Kidney (tissue), 14 donors: Measurements from ENCODE around the gene INKA1. TPM values are rescaled to one million over a fixed set of nuclear protein-coding genes. Genes with fewer than 3 reads are reported as not detected.

ENCODE experiments used
- DNase-seq, 5 donors: peaks; one replicate each; pipeline ENCODE4 v3.0.0-alpha.2; 2013 to 2020
- FAIRE-seq: peaks from 2 replicates; lab custom pipeline; 2012; peaks lifted over from hg19 to GRCh38; lab: Jason Lieb, UNC
- H3K27ac ChIP-seq, 2 donors: one replicate each; pipeline ENCODE4 v1.7.0; 2013; ENCODE audit warnings: low read depth in 2 of 2, low read length in 2 of 2, inconsistent platforms in 1 of 2
- H3K27me3 ChIP-seq: one replicate; pipeline ENCODE4 v1.7.1; 2013; ENCODE audit warnings: low read length, inconsistent platforms; ENCODE audit not compliant: control insufficient read depth, insufficient read depth
- H3K36me3 ChIP-seq, 3 donors: one replicate each; pipeline versions ENCODE4 v1.7.0 to v1.7.1; 2013; ENCODE audit warnings: low read length in 3 of 3, control low read depth in 1 of 3, inconsistent platforms in 1 of 3; ENCODE audit not compliant: insufficient read depth in 3 of 3, control insufficient read depth in 2 of 3
- H3K4me1 ChIP-seq, 3 donors: one replicate each; pipeline versions ENCODE4 v1.7.0 to v1.7.1; 2013; ENCODE audit warnings: low read length in 3 of 3, inconsistent platforms in 1 of 3, low read depth in 1 of 3; ENCODE audit not compliant: control insufficient read depth in 2 of 3, insufficient read depth in 2 of 3
- H3K4me3 ChIP-seq, 3 donors: one replicate each; pipeline versions ENCODE4 v1.7.0 to v1.8.1; 2013; ENCODE audit warnings: low read length in 3 of 3, control low read depth in 1 of 3, inconsistent platforms in 1 of 3
- H3K9ac ChIP-seq, 3 donors: one replicate each; pipeline versions ENCODE4 v1.7.0 to v1.7.1; 2013; ENCODE audit warnings: low read length in 3 of 3, control low read depth in 1 of 3, inconsistent platforms in 1 of 3
- H3K9me3 ChIP-seq, 3 donors: one replicate each; pipeline versions ENCODE4 v1.7.0 to v1.7.1; 2013; ENCODE audit warnings: low read length in 3 of 3, control low read depth in 1 of 3, inconsistent platforms in 1 of 3; ENCODE audit not compliant: control insufficient read depth in 2 of 3, insufficient read depth in 1 of 3
- CTCF ChIP-seq: IDR thresholded peaks from 3 replicates; pipeline ENCODE4 v1.5.1; 2012; ENCODE audit warnings: mild to moderate bottlenecking, moderate library complexity, borderline replicate concordance; ENCODE audit not compliant: insufficient read depth; ENCODE audit errors: extremely low read depth
- intact Hi-C: fragments of 100-400 bp; cut with DNase I; formaldehyde crosslinking; loops from one replicate; pipeline ENCODE4 v1.11.1; 2022
- polyA plus RNA-seq: library from polyadenylated mRNA; stranded (reverse); fragments of 350-450 nt; fragmentation: Illumina TruSeq; extraction: RNeasy Lipid Tissue Mini Kit (QIAGEN cat#74804); gene quantifications from one replicate; pipeline ENCODE4 v1.2.3, GENCODE V29; 2014; ENCODE audit warnings: low read depth, low replicate concordance; ENCODE audit not compliant: insufficient read depth
- total RNA-seq: library from RNA; stranded (reverse); fragmentation: NEBNext Ultra II Directional; extraction: Animal tissue kit (Norgen Biotek cat#: 25700); gene quantifications from one replicate; pipeline ENCODE4 v1.2.1, GENCODE V29; 2021
- donor health status: control.
- donor health status: control.
- donor health status: control.
- donor health status: control.
- donor health status: control.
- donor health status: DM: yes; HTN: yes; CAD: no.
- donor health status: Normal renal cell carcinoma (clear cell type).

INKA1 gene
- total and polyA plus RNA-seq, 2 donors from 2014 or later, result 6.3 to 9.1 TPM

- Histone ChIP-seq H3K36me3 (no peaks in the 10 kb centered on the region), H3K27ac (no peak overlapping the region), H3K9me3 (no peaks in the 10 kb centered on the region), H3K4me1 (peaks cover 0 to 25% (median 4%) of the 10 kb centered on the region in 3 donors), H3K27me3 (no peaks in the 10 kb centered on the region), H3K4me3 (no peak overlapping the region), H3K9ac (no peak overlapping the region)
- no peak for DNase-seq
- intact Hi-C loops, result no loop called here
- FAIRE-seq, result no peak
- TF ChIP-seq CTCF, result no peak
Observed at GRCh38 chr3:49841806-49842205, 38.7 kb downstream of the INKA1 start.

GRCh38 chr3:49842843-49843517 is 39.9 kb downstream of the INKA1 start:
- intact Hi-C loops, result no loop called here
- H3K27me3 ChIP-seq, result no peaks in the 10 kb centered on the region
- no peak for TF ChIP-seq CTCF
- no peak overlapping the region for H3K4me3 ChIP-seq
- no peaks in the 10 kb centered on the region for H3K36me3 ChIP-seq
- FAIRE-seq (no peak), DNase-seq (no peak)
- H3K4me1 ChIP-seq, result peaks cover 0 to 25% (median 4%) of the 10 kb centered on the region in 3 donors
- H3K9ac ChIP-seq, result no peak overlapping the region
- H3K9me3 ChIP-seq, result no peaks in the 10 kb centered on the region
- no peak overlapping the region for H3K27ac ChIP-seq

DNA sequence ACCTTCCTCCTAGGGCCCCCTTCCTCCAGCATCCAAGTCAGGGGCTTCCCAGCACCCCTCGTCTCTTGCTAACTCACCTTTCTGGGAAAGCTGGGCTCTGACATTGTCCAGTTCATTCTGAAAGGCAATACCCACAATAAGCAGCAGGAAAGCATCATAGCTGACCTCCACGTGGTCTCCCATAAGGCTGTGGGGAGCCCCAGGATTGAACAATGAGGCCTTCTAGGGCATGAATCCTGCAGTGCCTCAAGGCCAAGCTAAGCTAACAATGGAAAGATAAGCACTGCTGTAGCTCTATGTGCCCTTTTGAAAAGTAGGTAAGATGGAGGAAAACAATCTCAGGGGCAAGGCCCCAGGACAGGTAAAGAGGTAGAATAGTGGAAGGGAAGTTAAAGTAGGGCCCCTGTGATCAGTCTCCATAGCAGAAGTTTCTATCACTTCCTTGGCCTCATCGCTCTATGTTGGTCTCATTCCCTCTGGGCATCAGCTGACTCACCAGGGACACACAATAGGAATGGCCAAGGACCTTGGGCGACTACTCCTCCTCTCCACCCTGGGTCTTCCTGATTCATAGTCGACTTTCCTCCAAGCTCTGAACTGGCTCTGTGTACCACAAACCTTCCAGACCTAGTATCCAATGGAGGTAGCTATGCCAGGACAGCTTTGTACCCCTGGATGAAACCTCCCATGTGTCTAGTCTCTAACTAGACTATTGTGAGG is 41.6 kb downstream of the INKA1 start:
- no peak overlapping the region for H3K4me3 ChIP-seq
- no peaks in the 10 kb centered on the region for H3K36me3 ChIP-seq
- FAIRE-seq, result no peak
- peaks cover 0 to 21% (median 2%) of the 10 kb centered on the region in 3 donors for H3K4me1 ChIP-seq
- no peak overlapping the region for H3K9ac ChIP-seq
- intact Hi-C loops, result no loop called here
- no peaks in the 10 kb centered on the region for H3K27me3 ChIP-seq
- no peak overlapping the region for H3K27ac ChIP-seq
- no peak for TF ChIP-seq CTCF
- no peak for DNase-seq
- no peaks in the 10 kb centered on the region for H3K9me3 ChIP-seq
